KBM-7 (cell line): ENCODE data around the gene PSMB10.
"Not testable (repeated sequence)": the region's sequence is repeated elsewhere in the genome, so short reads cannot be mapped to it uniquely, and the experiment has no call there.

Source experiments
- DNase-seq: peaks from one replicate; pipeline ENCODE4 v3.0.0-alpha.2; 2015
- in situ Hi-C: fragments of 300-500 bp; cut with MboI; formaldehyde crosslinking; loops from 2 replicates; pipeline ENCODE4 v1.14.3; 2020; ENCODE audit warnings: low sequenced_read_pairs, low pct_unique_long_range_greater_than_20kb, mixed read lengths

The PSMB10 gene

GRCh38 chr16:67930191-67930590 lies 6.5 kb downstream of the PSMB10 start:
- in situ Hi-C loops: no loop called here
- no peak for DNase-seq

DNA sequence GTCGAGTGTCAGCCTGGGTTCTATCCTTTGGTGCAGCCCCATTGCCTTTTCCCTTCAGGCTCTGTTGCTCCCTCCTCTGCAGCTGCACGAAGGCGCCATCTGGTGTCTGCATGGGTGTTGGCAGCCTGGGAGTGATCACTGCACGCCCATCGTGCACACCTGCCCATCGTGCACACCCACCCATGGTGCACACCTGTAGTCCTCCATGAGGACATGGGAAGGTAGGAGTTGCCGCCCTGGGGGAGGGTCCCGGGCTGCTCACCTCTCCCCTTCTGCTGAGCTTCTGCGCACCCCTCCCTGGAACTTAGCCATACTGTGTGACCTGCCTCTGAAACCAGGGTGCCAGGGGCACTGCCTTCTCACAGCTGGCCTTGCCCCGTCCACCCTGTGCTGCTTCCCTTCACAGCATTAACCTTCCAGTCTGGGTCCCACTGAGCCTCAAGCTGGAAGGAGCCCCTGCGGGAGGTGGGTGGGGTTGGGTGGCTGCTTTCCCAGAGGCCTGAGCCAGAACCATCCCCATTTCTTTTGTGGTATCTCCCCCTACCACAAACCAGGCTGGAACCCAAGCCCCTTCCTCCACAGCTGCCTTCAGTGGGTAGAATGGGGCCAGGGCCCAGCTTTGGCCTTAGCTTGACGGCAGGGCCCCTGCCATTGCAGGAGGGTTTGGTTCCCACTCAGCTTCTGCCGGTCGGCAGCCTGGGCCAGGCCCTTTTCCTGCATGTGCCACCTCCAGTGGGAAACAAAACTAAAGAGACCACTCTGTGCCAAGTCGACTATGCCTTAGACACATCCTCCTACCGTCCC lies 7.9 kb downstream of the PSMB10 start:
- DNase-seq: peak; percentile 73
- in situ Hi-C loops: no loop called here

DNA sequence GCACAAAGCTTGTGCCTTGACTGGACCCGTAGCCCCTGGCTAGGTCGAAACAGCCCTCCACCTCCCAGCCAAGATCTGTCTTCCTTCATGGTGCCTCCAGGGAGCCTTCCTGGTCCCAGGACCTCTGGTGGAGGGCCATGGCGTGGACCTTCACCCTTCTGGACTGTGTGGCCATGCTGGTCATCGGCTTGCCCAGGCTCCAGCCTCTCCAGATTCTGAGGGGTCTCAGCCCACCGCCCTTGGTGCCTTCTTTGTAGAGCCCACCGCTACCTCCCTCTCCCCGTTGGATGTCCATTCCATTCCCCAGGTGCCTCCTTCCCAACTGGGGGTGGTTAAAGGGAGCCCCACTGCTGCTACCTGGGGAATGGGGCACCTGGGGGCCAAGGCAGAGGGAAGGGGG lies 8.5 kb downstream of the PSMB10 start:
- in situ Hi-C loops: no loop called here
- no peak for DNase-seq

- in situ Hi-C loops: no loop called here
- DNase-seq: no peak
These were observed 9.3 kb downstream of the PSMB10 start for GRCh38 chr16:67927131-67927941.

DNA sequence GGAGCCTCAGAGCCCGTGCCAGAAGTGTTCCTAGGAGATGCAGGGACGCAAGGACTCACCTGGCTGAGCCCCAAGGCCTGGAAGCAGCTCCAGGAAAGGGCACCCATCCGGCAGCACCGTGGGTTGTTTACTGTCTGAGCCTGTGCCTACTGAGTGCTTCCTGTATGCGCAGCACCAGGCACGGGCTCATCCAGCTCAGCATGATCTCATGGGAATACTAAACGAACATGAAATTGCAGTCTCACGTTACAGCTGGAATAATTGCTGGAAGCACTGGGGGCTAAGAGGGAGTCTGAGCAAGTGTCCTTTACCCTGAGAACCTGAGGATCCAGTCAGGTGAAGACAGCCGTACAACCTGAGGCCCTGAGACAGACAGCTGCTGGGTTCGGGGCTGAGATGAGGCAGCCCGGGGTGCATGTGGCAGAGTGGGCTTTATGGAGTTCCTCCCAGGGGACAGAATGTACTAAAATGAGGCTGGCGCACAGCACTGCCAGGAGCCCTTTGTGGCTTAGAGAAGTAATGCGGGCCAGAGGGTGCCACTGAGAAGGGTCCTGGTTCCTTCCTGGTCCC lies 10.4 kb downstream of the PSMB10 start:
- DNase-seq: no peak
- in situ Hi-C loops: no loop called here

DNA sequence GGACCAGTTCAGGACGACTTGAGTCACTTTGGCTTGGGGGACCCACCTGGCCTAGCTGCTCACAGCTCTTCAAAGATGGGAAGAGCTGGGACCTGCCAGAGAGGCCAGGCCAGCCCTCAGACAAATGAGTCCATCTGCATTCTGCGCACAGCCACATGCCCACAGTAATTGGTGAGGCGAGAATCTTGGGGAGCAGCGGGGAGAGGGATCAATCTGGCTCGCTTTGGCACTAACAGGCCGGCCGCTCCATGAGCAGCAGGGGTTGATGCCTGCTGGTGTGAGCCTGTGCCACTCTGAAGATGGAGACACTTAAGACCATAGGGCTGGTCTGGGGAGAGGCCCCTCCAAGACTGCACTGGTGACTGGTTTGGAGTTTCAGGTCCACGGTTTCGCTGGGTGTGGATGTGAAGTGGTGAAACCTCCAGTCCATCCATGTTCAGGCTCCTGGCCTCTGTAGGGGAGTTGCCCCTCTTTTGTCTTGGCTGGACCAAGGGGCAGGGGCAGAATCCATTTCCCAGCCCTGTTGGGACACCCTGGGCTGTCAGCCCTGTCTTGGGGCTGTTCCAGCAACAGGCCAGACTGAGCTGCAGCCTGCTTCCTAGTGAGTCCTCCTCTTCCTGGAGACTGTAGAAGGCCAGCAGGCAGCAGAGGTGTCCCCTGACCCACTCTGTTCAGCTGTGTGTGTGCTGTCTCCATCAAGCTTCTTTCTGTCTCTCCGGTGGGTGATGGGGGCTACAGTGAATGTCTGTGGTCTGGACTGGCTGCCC lies 12.3 kb downstream of the PSMB10 start:
- DNase-seq: no peak
- in situ Hi-C loops: no loop called here

DNA sequence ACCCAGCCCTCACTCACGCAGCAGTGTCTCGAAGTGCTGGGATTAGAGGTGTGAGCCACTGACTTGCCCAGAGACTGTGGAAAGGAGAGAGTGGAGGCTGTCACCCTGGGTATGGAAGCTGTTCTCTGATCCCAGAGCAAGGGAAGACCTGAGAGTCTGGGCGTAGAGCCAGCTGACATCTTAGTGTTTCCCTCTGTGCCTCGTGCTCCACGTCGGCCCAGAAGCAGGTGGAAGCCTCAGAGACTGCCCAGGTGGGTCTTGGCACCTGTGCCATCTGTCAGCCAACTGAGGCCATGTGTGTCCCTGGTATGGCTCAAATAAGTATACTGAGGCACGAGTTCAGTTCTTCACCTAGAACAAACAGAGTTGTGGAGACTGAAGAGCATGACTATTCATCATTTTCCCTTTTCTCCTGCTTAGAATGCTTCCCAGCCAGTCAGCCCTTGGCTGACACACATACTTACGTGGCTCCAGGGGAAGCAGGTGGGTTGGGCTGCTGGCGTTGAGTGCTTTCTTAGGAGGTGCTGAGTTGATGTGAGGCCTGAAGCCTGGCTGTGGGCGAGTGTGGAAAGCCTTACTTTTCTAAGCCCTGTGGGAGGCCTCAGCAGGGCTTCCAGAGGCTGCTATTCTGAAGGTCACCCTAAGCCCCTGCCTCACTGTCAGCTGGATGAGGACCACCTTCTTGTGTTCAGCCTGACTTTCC lies 13.1 kb downstream of the PSMB10 start:
- in situ Hi-C loops: no loop called here
- DNase-seq: no peak

DNA sequence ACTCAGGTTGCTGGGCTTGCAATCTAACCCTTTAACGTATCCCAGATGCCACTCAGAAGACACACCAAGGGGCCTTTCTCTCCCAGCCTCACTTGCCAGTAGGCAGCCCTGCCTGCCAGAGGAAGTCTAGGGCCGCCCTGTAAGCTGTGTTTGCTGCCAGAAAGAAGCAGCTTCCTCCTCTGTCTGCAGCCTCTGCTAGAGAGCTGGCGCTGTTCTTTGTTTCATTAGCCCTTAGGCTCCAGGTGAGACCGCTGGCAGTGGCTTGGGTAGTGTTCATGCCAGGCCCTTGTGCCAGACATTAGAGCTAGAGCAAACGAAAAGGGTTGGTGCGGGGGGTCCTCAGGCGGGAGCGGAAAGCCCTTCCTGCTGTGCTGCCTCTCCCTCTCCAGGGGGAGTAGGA lies 13.9 kb downstream of the PSMB10 start:
- DNase-seq: no peak
- in situ Hi-C loops: no loop called here

- in situ Hi-C loops: no loop called here
- DNase-seq: no peak
These were observed 14.4 kb downstream of the PSMB10 start for GRCh38 chr16:67922221-67922620.

DNA sequence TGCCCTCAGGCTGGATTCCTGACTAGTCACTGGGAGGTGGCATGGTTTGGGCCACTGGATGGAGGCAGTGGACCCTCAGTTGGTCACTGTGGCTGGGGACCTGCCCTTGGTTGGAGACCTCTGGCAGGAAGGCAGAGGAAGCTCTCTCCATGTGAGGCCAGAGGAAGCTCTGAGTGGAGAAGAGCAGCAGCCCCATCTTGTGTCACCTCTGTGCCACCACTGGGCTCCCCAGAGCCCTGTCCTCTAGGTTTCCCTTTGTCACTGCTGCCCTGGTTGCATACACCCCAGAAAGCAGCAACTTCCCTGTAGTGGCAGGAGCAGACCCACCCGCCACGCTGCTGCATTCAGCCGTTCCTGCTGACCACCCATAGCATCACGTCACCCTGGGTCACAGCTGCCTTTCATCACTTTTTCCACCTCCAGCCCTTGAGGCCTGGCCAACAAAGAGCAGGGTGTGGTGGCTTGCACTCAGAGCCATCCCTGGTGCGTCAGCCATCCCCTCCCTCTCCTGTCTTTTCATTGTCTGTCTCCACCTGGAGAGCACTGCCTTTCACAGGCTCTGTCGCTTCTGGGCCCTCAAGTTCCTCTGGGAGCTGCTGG lies 16.9 kb downstream of the PSMB10 start:
- in situ Hi-C loops: no loop called here
- no peak for DNase-seq

GRCh38 chr16:67917852-67918236 lies 18.8 kb downstream of the PSMB10 start:
- DNase-seq: no peak
- in situ Hi-C loops: no loop called here

DNA sequence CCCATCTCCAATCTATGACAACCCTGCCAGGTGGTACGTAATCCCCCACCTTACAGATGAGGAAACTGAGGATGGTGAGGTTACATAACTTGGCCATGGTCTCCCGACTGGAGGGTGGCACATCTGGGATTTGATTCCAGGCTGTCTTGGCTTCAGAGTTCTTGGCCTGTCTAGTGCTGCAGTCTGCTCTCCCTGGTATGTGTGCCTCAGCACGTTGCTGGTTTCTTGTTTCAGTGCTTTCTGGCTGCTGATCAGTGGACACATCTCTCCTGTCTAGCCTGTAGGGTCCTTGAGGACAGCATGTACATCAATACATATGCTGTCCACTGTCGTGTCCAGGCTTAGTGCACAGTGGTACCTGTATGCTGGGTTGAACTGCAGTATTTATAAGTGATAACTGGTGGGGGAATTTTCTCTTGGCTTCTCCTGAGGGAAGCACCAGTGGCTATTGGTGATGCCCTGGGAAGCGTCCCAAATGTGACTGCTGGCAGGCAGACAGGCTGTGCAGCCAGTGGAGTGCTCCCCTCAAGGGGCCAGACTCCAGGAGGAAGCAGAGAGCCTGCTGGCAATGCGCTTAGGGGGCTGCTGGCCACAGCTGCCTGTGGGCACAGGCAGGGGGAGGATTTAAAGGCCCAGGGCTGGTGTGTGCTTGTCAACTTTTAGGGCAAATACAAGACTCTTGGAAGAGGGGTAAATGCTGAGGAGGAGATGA lies 19.4 kb downstream of the PSMB10 start:
- no peak for DNase-seq
- in situ Hi-C loops: no loop called here

- no peak for DNase-seq
- in situ Hi-C loops: no loop called here
These were observed 20.6 kb downstream of the PSMB10 start for GRCh38 chr16:67915831-67916723.

- DNase-seq, in situ Hi-C loops: not testable (repeated sequence)
These were observed 21.2 kb downstream of the PSMB10 start for GRCh38 chr16:67915496-67915769.

GRCh38 chr16:67914758-67915495 lies 21.7 kb downstream of the PSMB10 start:
- no peak for DNase-seq
- in situ Hi-C loops: no loop called here

DNA sequence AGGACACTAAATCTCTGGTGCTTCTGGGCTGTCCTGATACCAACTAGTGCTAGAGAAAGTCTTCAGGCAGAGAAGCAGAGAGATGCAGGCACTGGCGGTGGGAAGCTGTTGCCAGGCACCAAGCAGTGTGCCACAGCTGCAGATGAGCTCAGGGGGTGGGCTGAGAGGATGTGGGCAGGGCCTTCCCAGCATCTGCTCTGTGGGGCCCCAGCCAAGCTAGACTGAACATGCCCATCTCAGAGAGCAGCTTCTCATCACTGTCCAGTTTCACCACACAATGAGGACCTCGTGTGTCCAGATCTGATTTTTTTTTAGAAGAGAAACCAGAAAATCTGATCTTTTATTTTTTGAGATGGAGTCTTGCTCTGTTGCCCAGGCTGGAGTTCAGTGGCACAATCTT lies 26.5 kb downstream of the PSMB10 start:
- in situ Hi-C loops: no loop called here
- no peak for DNase-seq
